ENCODE measurements around the gene PTCD1. TPM values are rescaled to one million over a fixed set of nuclear protein-coding genes. Genes with fewer than 3 reads are reported as not detected.

Gene PTCD1, protein sequence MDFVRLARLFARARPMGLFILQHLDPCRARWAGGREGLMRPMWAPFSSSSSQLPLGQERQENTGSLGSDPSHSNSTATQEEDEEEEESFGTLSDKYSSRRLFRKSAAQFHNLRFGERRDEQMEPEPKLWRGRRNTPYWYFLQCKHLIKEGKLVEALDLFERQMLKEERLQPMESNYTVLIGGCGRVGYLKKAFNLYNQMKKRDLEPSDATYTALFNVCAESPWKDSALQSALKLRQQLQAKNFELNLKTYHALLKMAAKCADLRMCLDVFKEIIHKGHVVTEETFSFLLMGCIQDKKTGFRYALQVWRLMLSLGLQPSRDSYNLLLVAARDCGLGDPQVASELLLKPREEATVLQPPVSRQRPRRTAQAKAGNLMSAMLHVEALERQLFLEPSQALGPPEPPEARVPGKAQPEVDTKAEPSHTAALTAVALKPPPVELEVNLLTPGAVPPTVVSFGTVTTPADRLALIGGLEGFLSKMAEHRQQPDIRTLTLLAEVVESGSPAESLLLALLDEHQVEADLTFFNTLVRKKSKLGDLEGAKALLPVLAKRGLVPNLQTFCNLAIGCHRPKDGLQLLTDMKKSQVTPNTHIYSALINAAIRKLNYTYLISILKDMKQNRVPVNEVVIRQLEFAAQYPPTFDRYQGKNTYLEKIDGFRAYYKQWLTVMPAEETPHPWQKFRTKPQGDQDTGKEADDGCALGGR
- polyA plus RNA-seq: 1 to 10 TPM; 1.6 to 4.5 (median 2.3) TPM

DNA sequence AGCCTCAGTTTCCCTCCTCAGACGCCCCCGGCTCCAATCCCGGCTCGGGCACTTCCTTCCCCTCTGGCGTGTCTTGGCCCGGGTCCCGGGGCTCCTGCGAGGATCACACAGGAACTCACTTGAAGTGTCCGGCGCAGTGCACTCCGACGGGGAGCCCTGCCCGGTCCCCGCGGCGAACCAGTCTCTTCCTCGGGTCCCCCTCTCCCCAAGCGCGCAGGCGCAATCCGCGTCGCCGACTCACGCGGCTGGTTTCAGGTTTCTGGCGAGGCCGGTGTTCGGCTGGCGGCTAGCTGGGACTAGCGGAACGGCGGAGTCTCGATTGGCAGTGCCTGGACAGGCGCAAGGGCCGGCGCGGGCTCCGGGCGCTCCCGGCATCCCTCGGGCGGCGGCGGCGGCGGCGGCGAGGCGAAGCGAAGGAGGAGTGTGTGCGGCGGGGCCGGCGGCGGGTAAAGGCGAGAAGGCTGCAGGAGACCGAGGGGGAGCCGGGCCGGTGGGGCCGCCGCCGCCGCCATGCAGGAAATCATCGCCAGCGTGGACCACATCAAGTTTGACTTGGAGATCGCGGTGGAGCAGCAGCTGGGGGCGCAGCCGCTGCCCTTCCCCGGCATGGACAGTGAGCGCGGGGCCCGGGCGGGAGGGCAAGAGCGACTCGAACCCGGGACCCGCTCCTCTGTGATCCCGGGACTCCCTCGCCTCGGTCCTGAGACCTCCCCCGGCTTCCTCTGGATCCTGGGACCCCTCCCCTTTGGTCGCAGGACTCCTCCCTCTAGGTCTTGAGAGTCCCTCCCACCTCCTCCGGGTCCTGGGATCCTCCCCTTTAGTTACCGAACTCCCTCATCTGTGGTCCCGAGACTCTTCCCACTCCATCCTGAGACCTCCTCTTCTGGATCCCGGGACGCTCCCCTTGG, at the start of gene PTCD1, which contains the start of gene CPSF4:
Gene PTCD1 (minus strand): TSS at position 226 of the 908 bp plus-strand sequence. CDS start 3,556 bp downstream, outside the sequence.
Gene CPSF4 (plus strand): TSS at position 371 of the 908 bp plus-strand sequence. CDS start 140 bp downstream, at position 511.
- 0% methylated on average over 65 to 89 of the region's 89 CpGs for WGBS, 3 donors
- H3K27ac ChIP-seq (ENCODE audit: low read depth, low read length): peak within 1 kb of the TSS; percentile 84

DNA sequence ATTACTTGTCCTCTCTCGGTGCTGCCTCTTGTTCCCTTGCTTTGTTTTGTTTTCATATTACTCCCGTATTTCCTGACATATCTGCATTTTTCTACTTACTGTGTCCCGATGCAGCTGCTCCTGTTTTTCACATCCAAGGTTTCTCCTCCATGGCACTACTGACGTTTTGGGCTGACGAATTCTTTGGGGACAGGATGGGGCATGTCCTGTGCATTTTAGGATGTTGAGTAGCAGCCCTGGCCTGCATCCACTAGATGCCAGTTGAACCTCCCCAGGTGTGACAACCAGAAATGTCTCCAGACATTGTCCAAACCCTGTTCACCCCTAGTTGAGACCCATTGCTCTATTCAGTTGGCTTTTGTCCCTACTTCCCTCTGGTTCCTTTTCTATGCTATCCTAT, 46.5 kb upstream of the PTCD1 start:
- WGBS, 3 donors: 90 to 92% (median 90%) methylated on average over 5 of the region's 5 CpGs
- H3K27ac ChIP-seq (ENCODE audit: low read depth, low read length): no peak overlapping the region

DNA sequence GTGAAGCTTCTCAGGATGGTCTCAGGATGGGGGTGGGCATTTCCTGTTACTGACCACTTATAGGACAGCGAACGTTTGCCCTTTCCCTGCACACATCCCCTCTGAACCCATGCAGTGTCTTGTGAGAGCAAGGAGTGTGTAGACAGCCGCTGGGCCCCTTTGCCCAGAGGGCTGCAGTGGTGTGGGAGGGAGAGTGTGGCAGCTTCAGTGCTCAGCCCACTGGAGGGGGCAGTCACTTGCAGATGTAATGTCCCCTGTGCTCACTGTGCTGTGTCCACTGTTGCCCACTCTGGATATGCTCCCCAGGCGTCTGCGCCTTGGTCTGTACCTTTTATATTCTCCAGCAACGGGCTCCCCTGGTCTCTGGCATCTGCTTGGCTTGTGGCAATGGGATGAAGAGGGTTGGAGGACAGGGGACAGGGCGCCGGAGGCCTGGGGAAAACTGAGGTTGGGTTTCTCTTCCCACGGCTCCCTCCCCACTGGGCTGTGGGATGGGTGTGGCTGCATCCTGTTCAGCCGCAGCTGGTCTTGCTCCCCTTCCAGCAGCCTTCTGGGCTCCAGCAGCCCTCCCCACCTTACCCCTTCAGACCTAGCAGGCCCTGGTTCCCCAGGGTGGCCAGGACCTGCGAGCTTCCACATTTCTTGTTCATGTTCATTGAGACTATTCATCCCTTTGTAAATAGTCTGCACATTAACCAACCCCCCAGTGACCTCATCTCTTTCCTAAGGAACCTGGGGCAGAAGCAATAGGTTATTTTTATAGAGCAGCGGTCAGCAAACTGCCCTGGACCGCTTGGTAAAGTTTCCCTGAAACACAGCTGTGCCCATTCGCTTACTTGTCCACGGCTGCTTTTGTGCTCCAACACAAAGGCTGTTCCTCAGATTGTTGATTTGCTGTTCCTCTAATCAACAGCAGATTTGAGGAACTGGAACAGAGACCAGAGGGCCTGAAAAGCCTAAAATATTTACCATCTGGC, 40.2 kb upstream of the PTCD1 start:
- 67 to 78% (median 71%) methylated on average over 14 to 15 of the region's 15 CpGs for WGBS, 3 donors
- H3K27ac ChIP-seq (ENCODE audit: low read depth, low read length): no peak overlapping the region

DNA sequence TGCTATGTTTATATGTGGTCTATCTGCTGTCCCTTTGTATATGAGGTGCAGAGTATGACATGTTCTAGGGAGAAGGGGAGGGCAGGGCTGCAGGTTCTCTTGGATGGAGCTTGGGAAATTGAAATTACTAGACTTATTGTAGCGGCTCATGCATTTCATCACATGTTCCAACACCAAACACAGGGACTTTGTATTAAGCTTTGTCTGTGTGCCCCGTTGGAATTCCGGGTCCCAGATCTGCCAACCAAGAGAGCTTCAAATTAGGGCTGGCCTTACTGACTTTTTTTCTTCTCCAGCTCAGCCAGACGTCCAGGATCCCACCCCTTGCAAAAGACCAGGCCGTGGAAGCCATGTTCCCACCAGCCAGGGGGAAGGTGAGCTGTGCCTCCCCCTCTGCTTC, 37.5 kb upstream of the PTCD1 start:
- WGBS, 3 donors: 80 to 86% (median 82%) methylated on average over 5 of the region's 5 CpGs
- no peak overlapping the region for H3K27ac ChIP-seq (ENCODE audit: low read depth, low read length)

DNA sequence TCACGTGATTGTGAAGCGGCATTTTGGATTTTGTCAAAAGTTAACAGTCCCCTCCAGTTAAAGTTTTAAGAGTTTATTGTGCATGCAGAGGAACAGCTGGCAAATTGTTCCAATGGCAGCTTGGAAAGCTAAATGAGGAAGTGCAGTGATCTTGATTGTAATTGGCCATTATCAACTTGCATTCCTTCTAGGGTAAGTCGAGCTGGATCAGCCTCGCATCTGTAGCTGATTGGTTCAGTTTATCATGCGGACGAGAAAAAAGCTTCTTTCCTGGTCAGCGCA, 34.7 kb upstream of the PTCD1 start:
- 0 to 2% (median 1%) methylated on average over 7 of the region's 7 CpGs for WGBS, 3 donors

DNA sequence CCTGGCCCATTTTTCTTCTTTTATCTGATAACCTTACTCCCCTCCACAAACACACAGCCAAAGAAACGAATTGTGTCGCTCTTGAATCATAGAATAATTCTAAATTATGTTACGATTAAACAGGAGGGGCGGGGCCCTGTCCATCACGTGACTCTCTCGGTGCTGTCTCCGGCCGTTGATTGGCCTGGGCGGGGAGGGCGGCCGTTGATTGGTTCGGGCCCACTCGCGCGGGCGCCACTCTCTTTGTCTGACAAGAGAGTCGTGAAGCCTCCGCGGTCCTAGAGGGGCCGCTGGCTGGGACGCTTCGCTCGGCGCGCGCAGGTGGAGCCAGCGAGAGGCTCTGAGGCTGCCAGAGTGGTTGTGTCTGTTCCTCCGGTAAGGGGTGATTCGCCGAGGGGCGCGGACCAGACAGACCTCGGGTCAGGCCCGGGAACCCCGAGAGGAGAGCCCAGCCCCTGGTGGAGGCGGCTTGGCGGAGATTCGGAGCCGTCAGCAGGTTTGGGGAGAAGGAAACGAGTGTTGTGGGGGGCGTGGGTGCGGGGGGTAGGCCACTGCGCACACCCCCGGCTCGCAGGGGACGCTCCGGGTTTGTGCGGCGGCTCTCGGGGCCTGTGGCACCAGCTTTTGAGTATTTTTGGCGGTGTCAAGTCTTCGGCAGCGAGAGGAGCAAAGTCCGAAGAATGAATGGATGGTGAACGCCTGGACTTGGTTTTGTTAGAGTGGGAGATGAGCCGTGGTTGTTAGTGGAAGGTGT, 34.1 kb upstream of the PTCD1 start, which contains the start of gene ZNF789:
Gene ZNF789 (plus strand): TSS at position 330 of the 754 bp plus-strand sequence. CDS start 3,567 bp downstream, outside the sequence.
- WGBS, 3 donors: 0 to 1% (median 0%) methylated on average over 56 of the region's 56 CpGs
- peak within 1 kb of the TSS; percentile 32 for H3K27ac ChIP-seq (ENCODE audit: low read depth, low read length)

More for the DNA sequence above, 34.7 kb upstream of the PTCD1 start:
- H3K27ac ChIP-seq (ENCODE audit: low read depth, low read length): no peak overlapping the region

DNA sequence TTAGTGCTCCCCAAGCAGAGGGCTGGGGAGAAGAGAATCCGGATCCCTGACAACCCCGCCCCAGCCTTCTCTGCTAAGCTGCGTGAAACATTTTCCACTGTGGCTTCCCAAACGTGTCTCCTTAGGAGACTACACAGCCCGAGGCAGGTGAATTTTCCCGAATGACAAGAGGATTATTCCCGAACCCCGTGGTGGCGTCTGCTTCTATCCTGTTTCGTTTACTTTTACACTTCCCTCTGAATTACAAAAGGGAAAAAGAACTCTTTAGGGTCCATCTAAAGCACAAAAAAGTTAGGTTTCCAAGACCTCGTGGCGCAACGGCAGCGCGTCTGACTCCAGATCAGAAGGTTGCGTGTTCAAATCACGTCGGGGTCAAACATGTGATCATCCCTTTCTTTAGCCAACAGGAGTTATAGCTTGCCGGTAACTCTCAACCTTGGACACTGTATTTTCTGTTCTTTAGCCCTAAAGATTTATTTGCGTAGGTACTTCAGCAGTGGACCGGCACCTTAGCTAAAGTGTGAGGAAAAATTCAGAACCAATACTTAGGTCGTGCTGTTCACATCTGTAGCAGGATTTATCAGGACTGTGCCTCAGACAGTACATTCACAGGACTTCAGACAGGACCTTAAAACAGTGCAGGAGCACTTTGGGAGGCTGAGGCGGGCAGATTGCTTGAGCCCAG, 30.9 kb upstream of the PTCD1 start:
- WGBS, 3 donors: 35 to 50% (median 42%) methylated on average over 23 of the region's 23 CpGs
- no peak overlapping the region for H3K27ac ChIP-seq (ENCODE audit: low read depth, low read length)

DNA sequence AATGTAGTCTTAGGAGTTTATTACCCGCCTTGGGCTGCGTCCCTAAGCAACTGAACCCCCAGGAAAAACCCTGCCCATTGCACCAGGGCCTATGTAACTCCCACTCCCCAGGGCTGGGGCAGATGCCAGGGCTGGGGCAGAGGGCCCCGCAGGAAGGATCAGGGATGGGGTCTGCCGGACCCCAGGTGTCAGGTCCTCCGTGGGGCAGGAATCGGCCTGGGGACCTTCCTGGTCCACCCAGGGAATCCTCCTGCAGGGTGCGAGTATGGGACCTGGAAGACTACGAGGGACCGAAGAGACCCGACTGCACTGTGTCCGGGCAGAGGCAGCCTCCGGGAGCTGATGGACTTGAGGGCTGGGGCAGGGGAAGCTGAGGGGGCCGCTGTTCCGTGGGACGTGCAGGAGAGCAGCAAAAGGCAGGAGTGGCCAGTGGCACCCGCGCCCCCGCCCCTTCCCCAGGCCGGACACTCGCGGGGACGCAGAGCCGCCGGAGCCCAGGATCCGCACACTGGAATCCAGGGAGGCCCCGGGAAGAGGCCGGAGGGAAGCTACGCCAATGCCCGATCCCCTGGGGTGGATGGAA, 29.8 kb upstream of the PTCD1 start:
- 83 to 92% (median 89%) methylated on average over 29 of the region's 29 CpGs for WGBS, 3 donors
- no peak overlapping the region for H3K27ac ChIP-seq (ENCODE audit: low read depth, low read length)

DNA sequence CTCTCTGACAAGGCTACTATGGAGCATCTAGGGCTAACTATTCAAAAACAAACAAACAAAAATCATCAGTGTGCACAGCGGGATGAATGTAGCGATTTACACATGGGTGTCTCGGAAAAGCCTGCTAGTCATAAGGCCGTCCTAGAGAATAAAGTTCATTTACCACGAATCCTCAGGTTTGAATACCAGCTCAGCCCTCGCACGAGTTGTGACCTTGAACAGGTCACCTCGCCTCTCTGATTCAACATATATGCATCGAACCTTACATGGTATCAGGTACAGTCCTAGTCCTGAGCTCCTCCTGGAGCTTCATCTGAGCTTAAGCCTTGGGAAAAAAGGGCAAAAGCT, 26.8 kb upstream of the PTCD1 start:
- WGBS, 3 donors: 3 to 7% (median 4%) methylated on average over 9 of the region's 9 CpGs
- no peak overlapping the region for H3K27ac ChIP-seq (ENCODE audit: low read depth, low read length)

DNA sequence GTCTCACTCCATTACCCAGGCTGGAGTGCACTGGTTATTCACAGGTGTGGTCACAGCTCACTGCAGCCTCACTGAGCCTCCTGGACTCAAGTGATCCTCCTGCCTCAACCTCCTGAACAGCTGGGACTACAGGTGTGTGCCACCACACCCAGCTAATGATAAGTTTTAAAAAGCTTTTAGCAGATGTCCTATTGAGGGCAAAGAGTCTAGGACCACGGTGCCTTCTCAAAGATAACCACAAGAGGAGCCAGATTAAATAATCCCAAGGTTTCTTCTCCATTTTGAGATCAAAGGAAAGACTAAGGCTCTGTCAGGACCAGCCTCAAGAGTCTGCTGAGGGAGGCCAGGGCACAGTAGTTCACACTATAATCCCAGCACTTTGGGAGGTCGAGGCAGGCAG, 22.6 kb upstream of the PTCD1 start:
- no peak overlapping the region for H3K27ac ChIP-seq (ENCODE audit: low read depth, low read length)
- 90 to 96% (median 95%) methylated on average over 2 of the region's 2 CpGs for WGBS, 3 donors

DNA sequence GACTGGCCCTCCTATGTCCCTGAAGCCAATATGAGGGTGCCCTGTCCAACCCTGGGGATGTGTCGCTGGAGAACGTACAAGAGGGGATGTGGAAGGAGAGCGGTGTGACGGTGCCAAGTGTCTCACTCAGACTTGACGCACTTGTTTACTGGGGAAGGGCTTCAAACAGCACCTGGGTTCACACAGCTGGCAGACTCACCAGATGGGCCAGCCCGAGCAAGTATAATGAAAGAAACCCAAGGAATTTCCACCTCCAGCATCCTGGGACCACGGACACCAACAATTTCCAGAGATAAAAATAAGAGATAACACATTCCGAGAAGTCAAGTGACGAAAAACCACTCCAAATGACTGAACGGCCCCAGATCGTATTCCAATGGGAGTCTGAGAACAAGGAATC, 22.1 kb upstream of the PTCD1 start:
- no peak overlapping the region for H3K27ac ChIP-seq (ENCODE audit: low read depth, low read length)
- WGBS, 3 donors: 74 to 90% (median 84%) methylated on average over 11 of the region's 11 CpGs

DNA sequence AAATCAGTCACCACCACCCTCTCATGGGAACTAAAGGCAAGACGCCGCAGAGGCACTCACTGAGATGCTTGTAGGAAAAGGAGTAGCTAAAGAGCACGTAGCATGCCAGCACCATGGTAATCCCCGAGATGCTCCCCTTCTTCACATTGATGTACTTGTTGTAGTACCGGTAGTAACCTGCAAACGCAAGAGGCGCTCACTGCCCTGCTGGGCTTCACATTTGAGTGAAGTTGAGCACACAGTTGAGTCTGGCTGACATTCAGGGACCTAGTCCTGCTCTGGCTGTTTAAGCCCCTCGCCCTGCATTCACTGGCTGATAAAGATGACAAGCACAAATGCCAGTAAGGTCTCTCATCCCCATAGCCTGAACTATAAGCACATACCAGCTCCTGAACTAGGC, 20.5 kb upstream of the PTCD1 start:
- no peak overlapping the region for H3K27ac ChIP-seq (ENCODE audit: low read depth, low read length)
- 88 to 89% (median 89%) methylated on average over 8 of the region's 8 CpGs for WGBS, 3 donors

DNA sequence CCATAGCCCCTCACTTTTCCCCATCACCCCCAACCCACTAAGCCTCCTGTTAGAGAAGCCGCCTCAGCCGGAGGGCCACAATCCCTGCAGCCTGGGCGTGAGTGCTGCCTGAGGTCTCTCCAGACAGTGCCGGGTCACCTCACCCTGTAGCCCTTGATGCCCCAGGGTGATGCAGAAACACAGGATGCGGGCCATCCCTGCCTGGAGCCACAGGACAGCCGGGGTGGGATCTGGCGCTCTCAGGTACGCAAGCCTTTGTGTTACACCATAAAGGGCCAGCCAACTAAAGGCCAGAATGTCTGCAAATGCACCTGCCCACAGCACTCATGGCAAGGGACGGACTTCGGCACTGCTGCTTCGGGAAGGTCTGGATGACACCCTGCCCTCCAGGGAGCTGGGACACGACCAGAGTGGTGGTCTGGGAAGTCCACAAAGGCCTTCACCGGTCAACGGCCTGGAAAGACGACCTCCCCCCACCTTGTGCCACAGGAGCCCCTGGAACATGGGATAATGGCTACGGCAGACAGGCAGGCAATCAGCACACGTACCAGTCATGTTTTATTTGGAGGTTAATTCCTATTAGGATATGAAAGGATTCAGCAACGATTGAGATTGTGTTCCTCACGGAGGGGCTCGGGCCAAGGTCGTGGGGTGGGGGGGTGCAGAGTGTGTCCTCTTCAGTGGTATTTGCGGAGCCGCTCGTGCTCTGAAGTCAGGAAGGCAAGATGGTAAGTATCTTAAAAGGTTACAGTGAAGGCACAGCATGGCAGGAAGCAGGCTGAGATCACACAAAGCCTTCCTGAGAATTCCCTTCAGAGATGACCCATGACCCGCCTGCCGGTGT, 19.3 kb upstream of the PTCD1 start:
- H3K27ac ChIP-seq (ENCODE audit: low read depth, low read length): no peak overlapping the region
- 80 to 84% (median 80%) methylated on average over 26 of the region's 26 CpGs for WGBS, 3 donors

DNA sequence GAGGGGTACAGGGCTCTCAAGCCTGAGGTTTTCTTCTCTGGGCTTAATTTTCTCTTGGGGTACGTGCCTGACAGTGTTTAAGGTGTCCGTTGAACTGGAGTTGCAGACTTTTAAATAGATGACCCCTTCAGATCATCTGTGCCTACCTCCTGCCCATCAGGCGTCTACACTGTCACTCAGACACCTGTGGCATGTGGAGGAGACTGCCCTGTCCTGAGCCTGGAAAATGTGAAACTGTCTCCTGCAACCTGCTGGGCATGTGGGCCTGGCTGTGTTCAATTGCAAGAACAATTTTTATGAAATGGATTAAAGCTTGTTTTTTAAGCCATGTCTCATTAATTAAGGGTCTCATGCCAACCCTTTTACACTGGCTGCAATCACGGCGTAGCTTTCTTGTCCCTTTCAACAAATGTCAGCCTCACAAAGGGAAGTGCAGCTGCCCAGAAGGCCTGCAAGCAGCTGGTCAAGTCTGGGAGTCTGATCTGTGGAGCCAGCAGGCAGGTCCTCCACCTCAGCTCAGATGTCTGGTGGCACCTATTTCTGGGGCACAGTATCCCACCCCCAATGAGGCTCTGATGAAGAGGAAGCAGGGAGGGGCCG, 18.6 kb upstream of the PTCD1 start:
- WGBS, 3 donors: 86 to 89% (median 86%) methylated on average over 6 of the region's 6 CpGs

DNA sequence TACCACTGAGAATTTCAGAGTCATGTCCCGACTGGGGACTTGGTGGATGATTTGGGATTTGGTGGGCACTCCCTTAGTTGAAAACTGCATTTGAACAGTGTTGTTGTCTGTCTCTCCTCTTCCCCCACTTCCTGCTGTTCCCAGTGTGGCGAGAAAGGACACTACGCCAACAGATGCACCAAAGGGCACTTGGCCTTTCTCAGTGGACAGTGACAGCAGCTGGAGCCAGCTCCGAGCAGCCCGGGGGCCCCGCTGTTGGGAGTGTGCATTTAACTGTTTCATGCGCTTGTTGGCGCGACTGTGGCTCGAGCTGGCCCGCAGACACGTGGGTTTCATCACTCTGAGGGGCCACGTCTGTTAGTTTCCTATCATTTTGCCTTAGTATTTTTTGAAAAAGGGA, 17.7 kb upstream of the PTCD1 start:
- H3K27ac ChIP-seq (ENCODE audit: low read depth, low read length): no peak overlapping the region
- 57 to 67% (median 63%) methylated on average over 13 of the region's 13 CpGs for WGBS, 3 donors

More for the DNA sequence above, 18.6 kb upstream of the PTCD1 start:
- no peak overlapping the region for H3K27ac ChIP-seq (ENCODE audit: low read depth, low read length)
